D721Med (cell line): ENCODE data around the gene DVL2.
"Not testable (repeated sequence)": the region's sequence is repeated elsewhere in the genome, so short reads cannot be mapped to it uniquely, and the experiment has no call there.

Source experiments
- DNase-seq: peaks from one replicate; pipeline ENCODE4 v3.0.0; 2011; ENCODE audit warnings: low spot score; ENCODE audit not compliant: insufficient read length
- FAIRE-seq: peaks from 2 replicates; lab custom pipeline; 2011; peaks lifted over from hg19 to GRCh38; lab: Jason Lieb, UNC
- CTCF ChIP-seq: IDR thresholded peaks from 2 replicates; pipeline ENCODE4 v1.5.1; 2012; ENCODE audit warnings: mild to moderate bottlenecking, control low read depth; ENCODE audit not compliant: insufficient read depth; ENCODE audit errors: missing control alignments

The DVL2 gene

GRCh38 chr17:7248796-7249195, 14.5 kb upstream of the DVL2 start:
- TF ChIP-seq CTCF, result no peak
- FAIRE-seq (no peak), DNase-seq (no peak)

- DNase-seq (no peak), FAIRE-seq (no peak)
- TF ChIP-seq CTCF, result no peak
These were observed 12.5 kb upstream of the DVL2 start for GRCh38 chr17:7246779-7247178.

- not testable (repeated sequence) for DNase-seq, FAIRE-seq
These were observed 9.5 kb upstream of the DVL2 start for GRCh38 chr17:7243838-7244237.

- TF ChIP-seq CTCF, result no peak
- no peak for FAIRE-seq
- DNase-seq, result no peak
These were observed 9.1 kb upstream of the DVL2 start for GRCh38 chr17:7243453-7243729.

- no peak for TF ChIP-seq CTCF
- FAIRE-seq (no peak), DNase-seq (peak; percentile 90)
These were observed 8.6 kb upstream of the DVL2 start for GRCh38 chr17:7242717-7243452.

- DNase-seq, result no peak
- FAIRE-seq, result no peak
- no peak for TF ChIP-seq CTCF
These were observed 7.7 kb upstream of the DVL2 start, which contains the start of gene GABARAP for GRCh38 chr17:7241783-7242716. Gene GABARAP, minus strand, starts transcription at chr17:7242449. Its CDS starts 119 bp downstream, at chr17:7242330.

- no peak for TF ChIP-seq CTCF
- DNase-seq (no peak), FAIRE-seq (no peak)
These were observed 6.9 kb upstream of the DVL2 start for GRCh38 chr17:7241090-7241733.
